Panc1 (cell line): ENCODE measurements around the gene KRT2. TPM values are rescaled to one million over a fixed set of nuclear protein-coding genes. Genes with fewer than 3 reads are reported as not detected.

Experiments
- ATAC-seq: fragments of 200-7000 bp; cut with Tn5 transposase; 2 replicates; pipeline ENCODE4 v1.9.1; 2020; ENCODE audit warnings: mild to moderate bottlenecking, moderate library complexity
- BruUV-seq: library from RNA; stranded (reverse); fragments of 400-500 nt; replicated peaks from 2 replicates; lab custom pipeline; 2021; lab: Mats Ljungman, UMichigan
- CTCF ChIA-PET: fragments of 300-600 bp; sonication (Branson Sonifier 250); formaldehyde crosslinking; loops from one replicate; lab custom pipeline; 2022; ENCODE audit warnings: antibody characterized with exemption; lab: Charles Lee
- POLR2A ChIA-PET: fragments of 300-600 bp; sonication (Branson Sonifier 250); formaldehyde crosslinking; loops from one replicate; lab custom pipeline; 2022; ENCODE audit warnings: antibody characterized with exemption; lab: Charles Lee
- DNase-seq: peaks from one replicate; pipeline ENCODE4 v3.0.0-alpha.2; 2010; ENCODE audit warnings: low read depth, low spot score
- H3K27ac ChIP-seq: 2 replicates; pipeline ENCODE4 v1.5.1; 2011; ENCODE audit warnings: mild to moderate bottlenecking, low read length, inconsistent platforms
- H3K27me3 ChIP-seq: fragments of 200-500 bp; sonication (Bioruptor generic); 2 replicates; pipeline ENCODE4 v1.6.0; 2014; ENCODE audit warnings: low read length, inconsistent platforms; ENCODE audit not compliant: control insufficient read depth, insufficient read depth
- H3K36me3 ChIP-seq: fragments of 200-500 bp; sonication (Bioruptor generic); 2 replicates; pipeline ENCODE4 v1.5.1; 2014; ENCODE audit warnings: inconsistent platforms, mild to moderate bottlenecking, low read length, moderate library complexity; ENCODE audit not compliant: control insufficient read depth, insufficient read depth
- H3K4me1 ChIP-seq: 2 replicates; pipeline ENCODE4 v1.5.1; 2011; ENCODE audit warnings: inconsistent platforms, mild to moderate bottlenecking, low read length, moderate library complexity; ENCODE audit not compliant: control insufficient read depth, insufficient read depth
- H3K4me3 ChIP-seq, 2 experiments: 2 replicates each; pipeline ENCODE4 v1.5.1; 2011 to 2012; ENCODE audit warnings: low read depth in 2 of 2, low read length in 2 of 2, mild to moderate bottlenecking in 2 of 2, inconsistent platforms in 1 of 2, moderate library complexity in 1 of 2
- H3K9me3 ChIP-seq: fragments of 200-500 bp; sonication (Bioruptor generic); 2 replicates; pipeline ENCODE4 v1.5.1; 2014; ENCODE audit warnings: low read depth, mild to moderate bottlenecking, inconsistent platforms, low read length, moderate library complexity; ENCODE audit not compliant: control insufficient read depth, insufficient read depth
- CTCF ChIP-seq: fragments of 450-650 bp; IDR thresholded peaks from 2 replicates; pipeline ENCODE4 v1.5.1; 2017; ENCODE audit warnings: mild to moderate bottlenecking
- POLR2AphosphoS5 ChIP-seq: IDR thresholded peaks from 2 replicates; pipeline ENCODE4 v1.6.1; 2012; ENCODE audit warnings: mild to moderate bottlenecking, low read depth, low read length, moderate library complexity
- REST ChIP-seq, 2 experiments: IDR thresholded peaks; 2 replicates each; pipeline ENCODE4 v1.6.1; 2011 to 2012; ENCODE audit warnings: low read depth in 2 of 2, control low read depth in 1 of 2, low read length in 1 of 2, mild to moderate bottlenecking in 1 of 2, moderate library complexity in 1 of 2; ENCODE audit not compliant: insufficient read depth in 1 of 2
- SIN3A ChIP-seq: IDR thresholded peaks from 2 replicates; pipeline ENCODE4 v1.6.1; 2012; ENCODE audit warnings: low read depth, mild to moderate bottlenecking, low read length, moderate library complexity, borderline replicate concordance; ENCODE audit not compliant: insufficient read depth
- TCF7L2 ChIP-seq: IDR thresholded peaks from 2 replicates; pipeline ENCODE4 v1.6.1; 2011; ENCODE audit warnings: mild to moderate bottlenecking, low read depth, low read length, inconsistent platforms
- in situ Hi-C: cut with HindIII; loops from 2 replicates; pipeline ENCODE4 v1.10.0; 2016; ENCODE audit warnings: low sequenced_read_pairs, low pct_unique_long_range_greater_than_20kb
- intact Hi-C: fragments of 100-400 bp; cut with micrococcal nuclease; formaldehyde crosslinking; loops from one replicate; pipeline ENCODE4 v1.10.0; 2022; ENCODE audit not compliant: unreplicated experiment
- total RNA-seq: library from RNA; stranded (reverse); gene quantifications from one replicate; pipeline ENCODE4 v1.2.1, GENCODE V29; 2021; ENCODE audit not compliant: unreplicated experiment

Gene KRT2
- total RNA-seq, 1 experiment from 2014 or later: 0.33 TPM

- no peak for DNase-seq
- no TSS peak for BruUV-seq
Measured at GRCh38 chr12:52667509-52667908, 15.5 kb upstream of the KRT2 start.

GRCh38 chr12:52666471-52666870 lies 14.5 kb upstream of the KRT2 start:
- in situ Hi-C loops: no loop called here
- ChIA-PET POLR2A (no interaction called here), CTCF (no interaction called here)

More at GRCh38 chr12:52667509-52667908, 15.5 kb upstream of the KRT2 start:
- POLR2A ChIA-PET: no interaction called here
- CTCF ChIA-PET: no interaction called here
- Histone ChIP-seq H3K36me3 (no peaks in the 10 kb centered on the region; the same call in 1 of the 2 replicates), H3K4me1 (no peaks in the 10 kb centered on the region), H3K27me3 (peaks cover 27% of the 10 kb centered on the region), H3K27ac (no peak overlapping the region), H3K4me3 (no peak overlapping the region), H3K9me3 (no peaks in the 10 kb centered on the region)
- intact Hi-C loops: no loop called here
- peak; percentile 48 for TF ChIP-seq CTCF
- TF ChIP-seq POLR2AphosphoS5: no peak
- ATAC-seq: no peak
- in situ Hi-C loops: no loop called here

GRCh38 chr12:52663420-52663819 lies 11.4 kb upstream of the KRT2 start:
- DNase-seq (no peak), ATAC-seq (no peak)
- no peaks in the 10 kb centered on the region for H3K36me3 ChIP-seq
- no peak for TF ChIP-seq SIN3A
- no peak for TF ChIP-seq CTCF
- TF ChIP-seq REST (IDR thresholded peaks at IDR 0.05; ENCODE audit: insufficient read depth in 1 of 2, low read depth in 2 of 2, low read length in 1 of 2): no peak
- no peak for TF ChIP-seq POLR2AphosphoS5
- TF ChIP-seq TCF7L2: no peak
- no peak overlapping the region for H3K27ac ChIP-seq
- intact Hi-C loops (no loop called here), in situ Hi-C loops (no loop called here)
- POLR2A ChIA-PET: no interaction called here
- BruUV-seq: no TSS peak
- H3K4me1 ChIP-seq: no peaks in the 10 kb centered on the region
- H3K9me3 ChIP-seq: no peaks in the 10 kb centered on the region
- H3K27me3 ChIP-seq: peaks cover 20% of the 10 kb centered on the region
- H3K4me3 ChIP-seq: no peak overlapping the region
- CTCF ChIA-PET: no interaction called here

More at GRCh38 chr12:52666471-52666870, 14.5 kb upstream of the KRT2 start:
- no peak for TF ChIP-seq TCF7L2
- TF ChIP-seq CTCF: no peak
- TF ChIP-seq SIN3A: no peak
- TF ChIP-seq POLR2AphosphoS5: no peak
- peaks cover 23% of the 10 kb centered on the region for H3K27me3 ChIP-seq
- H3K4me3 ChIP-seq: no peak overlapping the region
- DNase-seq: no peak
- no peaks in the 10 kb centered on the region for H3K9me3 ChIP-seq
- H3K27ac ChIP-seq: no peak overlapping the region
- BruUV-seq: no TSS peak
- no peaks in the 10 kb centered on the region; the same call in 1 of the 2 replicates for H3K36me3 ChIP-seq
- ATAC-seq: no peak
- H3K4me1 ChIP-seq: no peaks in the 10 kb centered on the region
- intact Hi-C loops: no loop called here
